IMR-90 (cell line): ENCODE data around the gene ABCA4. TPM values are rescaled to one million over a fixed set of nuclear protein-coding genes. Genes with fewer than 3 reads are reported as not detected.

ENCODE experiments used
- ATAC-seq: fragments of 200-7000 bp; cut with Tn5 transposase; 2 replicates; pipeline ENCODE4 v1.9.1; 2020; ENCODE audit warnings: low read depth, mild to moderate bottlenecking, moderate library complexity
- BruUV-seq: library from RNA; stranded (reverse); fragments of 400-500 nt; replicated peaks from 2 replicates; lab custom pipeline; 2021; lab: Mats Ljungman, UMichigan
- CTCF ChIA-PET: fragments of 300-600 bp; formaldehyde crosslinking; extraction: SDS; loops from one replicate; lab custom pipeline; 2021; ENCODE audit warnings: antibody characterized with exemption; lab: Yijun Ruan, JAX
- POLR2A ChIA-PET: fragments of 300-600 bp; sonication (Branson Sonifier 250); formaldehyde crosslinking; loops from one replicate; lab custom pipeline; 2022; ENCODE audit warnings: antibody characterized with exemption; ENCODE audit not compliant: unreplicated experiment; lab: Charles Lee
- DNase-seq: peaks from one replicate; pipeline ENCODE4 v3.0.0; 2013
- H2AFZ ChIP-seq: replicated peaks from 2 replicates; pipeline ENCODE3; 2013; ENCODE audit warnings: low read length, mild to moderate bottlenecking; ENCODE audit not compliant: poor library complexity
- H2AK5ac ChIP-seq: 2 replicates; pipeline ENCODE4 v1.6.1; 2013; ENCODE audit warnings: low read depth, low read length, inconsistent platforms
- H2AK9ac ChIP-seq: replicated peaks from 2 replicates; pipeline ENCODE3; 2013; ENCODE audit warnings: mild to moderate bottlenecking, low read depth, low read length, moderate library complexity; ENCODE audit not compliant: poor library complexity
- H2BK120ac ChIP-seq: 2 replicates; pipeline ENCODE4 v1.6.1; 2013; ENCODE audit warnings: low read depth, low read length, inconsistent platforms
- H2BK15ac ChIP-seq: 3 replicates; pipeline ENCODE4 v1.6.1; 2013; ENCODE audit warnings: low read depth, low read length, inconsistent platforms
- H2BK20ac ChIP-seq: 2 replicates; pipeline ENCODE4 v1.6.1; 2013; ENCODE audit warnings: low read depth, mild to moderate bottlenecking, inconsistent platforms, low read length, moderate library complexity
- H2BK5ac ChIP-seq: 2 replicates; pipeline ENCODE4 v1.6.1; 2013; ENCODE audit warnings: mild to moderate bottlenecking, low read depth, low read length, inconsistent platforms; ENCODE audit not compliant: poor library complexity, severe bottlenecking
- H3K14ac ChIP-seq: replicated peaks from 2 replicates; pipeline ENCODE4 v1.6.1; 2013; ENCODE audit warnings: low read depth, low read length, inconsistent platforms
- H3K18ac ChIP-seq: 2 replicates; pipeline ENCODE4 v1.6.1; 2013; ENCODE audit warnings: low read depth, low read length, control low read depth
- H3K23ac ChIP-seq: 2 replicates; pipeline ENCODE4 v1.6.1; 2013; ENCODE audit warnings: low read depth, low read length, inconsistent platforms
- H3K27ac ChIP-seq: 2 replicates; pipeline ENCODE4 v1.5.1; 2013; ENCODE audit warnings: mild to moderate bottlenecking, control low read depth, low read length; ENCODE audit not compliant: insufficient read depth
- H3K27me3 ChIP-seq: 2 replicates; pipeline ENCODE4 v1.6.1; 2013; ENCODE audit warnings: low read length; ENCODE audit not compliant: control insufficient read depth, insufficient read depth
- H3K36me3 ChIP-seq: 2 replicates; pipeline ENCODE4 v1.6.1; 2013; ENCODE audit warnings: low read length, mixed read lengths; ENCODE audit not compliant: control insufficient read depth, insufficient read depth
- H3K4ac ChIP-seq: 2 replicates; pipeline ENCODE4 v1.6.1; 2013; ENCODE audit warnings: low read depth, low read length, inconsistent platforms
- H3K4me1 ChIP-seq: 2 replicates; pipeline ENCODE4 v1.6.1; 2013; ENCODE audit warnings: low read length, mixed read lengths; ENCODE audit not compliant: control insufficient read depth, insufficient read depth
- H3K4me2 ChIP-seq: 2 replicates; pipeline ENCODE4 v1.6.1; 2013; ENCODE audit warnings: low read depth, mild to moderate bottlenecking, control low read depth, low read length, moderate library complexity
- H3K4me3 ChIP-seq: 2 replicates; pipeline ENCODE4 v1.5.1; 2013; ENCODE audit warnings: low read depth, mild to moderate bottlenecking, control low read depth, low read length, moderate library complexity; ENCODE audit not compliant: insufficient read depth
- H3K56ac ChIP-seq: 2 replicates; pipeline ENCODE4 v1.6.1; 2013; ENCODE audit warnings: low read length, inconsistent platforms; ENCODE audit not compliant: insufficient read depth; ENCODE audit errors: extremely low read depth
- H3K79me1 ChIP-seq, 2 experiments: 2 replicates each; pipeline ENCODE4 v1.6.1; 2013; ENCODE audit warnings: low read length in 2 of 2, inconsistent platforms in 1 of 2, low read depth in 1 of 2
- H3K9ac ChIP-seq: 2 replicates; pipeline ENCODE4 v1.6.1; 2013; ENCODE audit warnings: low read depth, low read length, control low read depth
- H3K9me1 ChIP-seq: 2 replicates; pipeline ENCODE4 v1.6.1; 2013; ENCODE audit warnings: low read length, inconsistent platforms; ENCODE audit not compliant: insufficient read depth
- H3K9me3 ChIP-seq: 2 replicates; pipeline ENCODE4 v1.6.1; 2013; ENCODE audit warnings: low read length; ENCODE audit not compliant: control insufficient read depth, insufficient read depth
- H4K20me1 ChIP-seq: 2 replicates; pipeline ENCODE4 v1.6.1; 2013; ENCODE audit warnings: low read length, inconsistent platforms; ENCODE audit not compliant: insufficient read depth
- H4K5ac ChIP-seq: 2 replicates; pipeline ENCODE4 v1.6.1; 2013; ENCODE audit warnings: mild to moderate bottlenecking, low read depth, low read length, control low read depth
- H4K8ac ChIP-seq, 2 experiments: 2 replicates each; pipeline ENCODE4 v1.6.1; 2013; ENCODE audit warnings: low read depth in 2 of 2, low read length in 2 of 2, control low read depth in 1 of 2, inconsistent platforms in 1 of 2
- H4K91ac ChIP-seq: 2 replicates; pipeline ENCODE4 v1.6.1; 2013; ENCODE audit warnings: low read depth, low read length, inconsistent platforms; ENCODE audit not compliant: insufficient read depth
- BHLHE40 ChIP-seq: fragments of 150-350 bp; IDR thresholded peaks from 2 replicates; pipeline ENCODE4 v1.6.1; 2016; ENCODE audit warnings: mild to moderate bottlenecking, low read depth, low read length
- CEBPB ChIP-seq: IDR thresholded peaks from 2 replicates; pipeline ENCODE4 v1.6.1; 2012; ENCODE audit warnings: low read depth, low read length, improper control_type of control experiment
- CHD1 ChIP-seq: IDR thresholded peaks from 2 replicates; pipeline ENCODE4 v1.6.1; 2012; ENCODE audit warnings: low read depth, low read length, improper control_type of control experiment
- CTCF ChIP-seq: conservative IDR thresholded peaks from 2 replicates; pipeline ENCODE4 v1.5.1; 2012; ENCODE audit warnings: mild to moderate bottlenecking, low read depth, low read length, improper control_type of control experiment
- FOS ChIP-seq: fragments of 150-350 bp; IDR thresholded peaks from 2 replicates; pipeline ENCODE4 v1.6.1; 2016; ENCODE audit warnings: low read depth, low read length
- MAFK ChIP-seq: IDR thresholded peaks from 2 replicates; pipeline ENCODE4 v1.6.1; 2012; ENCODE audit warnings: low read depth, low read length, improper control_type of control experiment
- MAZ ChIP-seq: IDR thresholded peaks from 2 replicates; pipeline ENCODE4 v1.6.1; 2012; ENCODE audit warnings: low read depth, mild to moderate bottlenecking, low read length, improper control_type of control experiment, moderate library complexity, borderline replicate concordance
- MXI1 ChIP-seq: IDR thresholded peaks from 2 replicates; pipeline ENCODE4 v1.6.1; 2012; ENCODE audit warnings: low read depth, mild to moderate bottlenecking, low read length, moderate library complexity, borderline replicate concordance
- NFE2L2 ChIP-seq: fragments of 150-350 bp; IDR thresholded peaks from 2 replicates; pipeline ENCODE4 v1.6.1; 2016; ENCODE audit warnings: low read depth, mild to moderate bottlenecking, low read length
- POLR2A ChIP-seq: IDR thresholded peaks from 2 replicates; pipeline ENCODE4 v1.6.1; 2012; ENCODE audit warnings: mild to moderate bottlenecking, low read depth, low read length
- RAD21 ChIP-seq: IDR thresholded peaks from 2 replicates; pipeline ENCODE4 v1.6.1; 2012; ENCODE audit warnings: low read length, improper control_type of control experiment
- RCOR1 ChIP-seq: IDR thresholded peaks from 2 replicates; pipeline ENCODE4 v1.6.1; 2012; ENCODE audit warnings: mild to moderate bottlenecking, low read length, improper control_type of control experiment; ENCODE audit not compliant: insufficient replicate concordance
- RFX5 ChIP-seq: IDR thresholded peaks from 2 replicates; pipeline ENCODE4 v1.8.0; 2012; ENCODE audit warnings: low read depth, mild to moderate bottlenecking, low read length, moderate library complexity
- SMC3 ChIP-seq: fragments of 150-350 bp; IDR thresholded peaks from 2 replicates; pipeline ENCODE4 v1.6.1; 2016; ENCODE audit warnings: low read depth, mild to moderate bottlenecking, antibody characterized with exemption, low read length, moderate library complexity
- USF2 ChIP-seq: fragments of 150-350 bp; IDR thresholded peaks from 2 replicates; pipeline ENCODE4 v1.6.1; 2017; ENCODE audit warnings: mild to moderate bottlenecking, antibody characterized with exemption, low read length, low read depth
- WGBS, 2 experiments: methylation state at CpG; one replicate each; pipeline versions ENCODE4 v1.1.5 to v1.1.7; 2013; ENCODE audit warnings: missing lambda C conversion rate in 2 of 2; ENCODE audit not compliant: insufficient read length in 1 of 2; ENCODE audit errors: extremely low coverage in 2 of 2; 5-methylcytosine and 5-hydroxymethylcytosine counted together
- dilution Hi-C: fragments of 300-500 bp; cut with HindIII; formaldehyde crosslinking; loops from one replicate; pipeline ENCODE4 v1.14.3; 2018; ENCODE audit warnings: low sequenced_read_pairs; ENCODE audit not compliant: unreplicated experiment
- in situ Hi-C: fragments of 300-500 bp; cut with MboI; formaldehyde crosslinking; loops from 3 replicates; pipeline ENCODE4 v1.14.3; 2019; ENCODE audit warnings: low sequenced_read_pairs, inconsistent platforms, mixed read lengths
- intact Hi-C: fragments of 100-400 bp; cut with micrococcal nuclease; formaldehyde crosslinking; loops from 2 replicates; pipeline ENCODE4 v1.10.0; 2022
- polyA plus RNA-seq, 3 experiments: library from polyadenylated mRNA; depleted of rRNA; stranded (reverse); fragments of >200 nt; gene quantifications; 2 replicates each; pipeline ENCODE4 v1.2.3, GENCODE V29; 2012; ENCODE audit warnings: low replicate concordance in 1 of 3
- total RNA-seq: library from RNA; depleted of rRNA; stranded (reverse); fragments of >200 nt; gene quantifications from 2 replicates; pipeline ENCODE4 v1.2.3, GENCODE V29; 2012
- TF ChIP-seq, protein P1 (sequence below): fragments of 150-350 bp; IDR thresholded peaks from 2 replicates; pipeline ENCODE4 v1.6.1; 2016; ENCODE audit warnings: low read depth, mild to moderate bottlenecking, low read length, moderate library complexity, borderline replicate concordance

The ABCA4 gene
- total and polyA plus RNA-seq, 2 of the 4 experiments (the other 2 are of a cell fraction) = under 0.01 to 0.36 TPM

- Histone ChIP-seq H3K27me3 (no peaks in the 10 kb centered on the region), H3K4me1 (peaks cover 36% of the 10 kb centered on the region), H3K9ac (no peak overlapping the region), H3K14ac (peak overlapping the region; percentile 7), H3K56ac (no peak overlapping the region), H2BK120ac (peak overlapping the region; percentile 64), H3K79me1 (no peaks in the 10 kb centered on the region), H2BK5ac (peak overlapping the region; percentile 67), H3K4ac (peak overlapping the region; percentile 72; the same call in 1 of the 2 replicates), H4K91ac (peak overlapping the region; percentile 29; the same call in 1 of the 2 replicates), H3K27ac (peak overlapping the region; percentile 28; the same call in 1 of the 2 replicates), H3K23ac (no peak overlapping the region), H4K8ac (peak overlapping the region in 1 of 2 experiments; percentile 35; a peak in 1 of 4 replicates), H3K4me2 (peak overlapping the region; percentile 44; the same call in 1 of the 2 replicates), H2BK15ac (peak overlapping the region; percentile 9; the same call in 2 of the 3 replicates), H3K36me3 (no peaks in the 10 kb centered on the region), H3K18ac (peak overlapping the region; percentile 84; the same call in 1 of the 2 replicates), H3K9me1 (peaks cover 31% of the 10 kb centered on the region), H2AK9ac (no peak overlapping the region), H2AFZ (no peak overlapping the region), H4K5ac (peak overlapping the region; percentile 84), H2AK5ac (no peak overlapping the region), H3K9me3 (no peaks in the 10 kb centered on the region), H4K20me1 (no peaks in the 10 kb centered on the region), H3K4me3 (no peak overlapping the region), H2BK20ac (peak overlapping the region; percentile 47)
- dilution Hi-C loops = no loop called here
- intact Hi-C loops = loop anchor here (10.0 kb wide), 1 partner anchor 398 kb away; no protein-coding TSS in a partner anchor
- ChIA-PET POLR2A (no interaction called here), CTCF (no interaction called here)
- peak; percentile 30; the same call in 1 of the 2 replicates for ATAC-seq
- in situ Hi-C loops = loop anchor here (10.0 to 25.0 kb wide), 2 partner anchors 178 to 745 kb away; partner anchors contain the start of gene SLC44A3
- no TSS peak for BruUV-seq
- peak; percentile 94 for DNase-seq
- no CpG with 5 or more reads among the region's 3 CpGs for WGBS, 2 experiments
- TF ChIP-seq MXI1 (no peak), CTCF (no peak), CEBPB (no peak), RCOR1 (no peak), FOS (no peak), RFX5 (no peak), CHD1 (no peak), BHLHE40 (no peak), POLR2A (no peak), MAZ (no peak), RAD21 (no peak), MAFK (no peak), SMC3 (no peak), USF2 (no peak), NFE2L2 (no peak)
- TF ChIP-seq, protein P1, sequence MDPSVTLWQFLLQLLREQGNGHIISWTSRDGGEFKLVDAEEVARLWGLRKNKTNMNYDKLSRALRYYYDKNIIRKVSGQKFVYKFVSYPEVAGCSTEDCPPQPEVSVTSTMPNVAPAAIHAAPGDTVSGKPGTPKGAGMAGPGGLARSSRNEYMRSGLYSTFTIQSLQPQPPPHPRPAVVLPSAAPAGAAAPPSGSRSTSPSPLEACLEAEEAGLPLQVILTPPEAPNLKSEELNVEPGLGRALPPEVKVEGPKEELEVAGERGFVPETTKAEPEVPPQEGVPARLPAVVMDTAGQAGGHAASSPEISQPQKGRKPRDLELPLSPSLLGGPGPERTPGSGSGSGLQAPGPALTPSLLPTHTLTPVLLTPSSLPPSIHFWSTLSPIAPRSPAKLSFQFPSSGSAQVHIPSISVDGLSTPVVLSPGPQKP = no peak
Measured at GRCh38 chr1:94067196-94067595, 53.8 kb downstream of the ABCA4 start.
